ENCODE measurements around the gene NKG7. TPM values are rescaled to one million over a fixed set of nuclear protein-coding genes. Genes with fewer than 3 reads are reported as not detected.

NKG7 gene
- total RNA-seq, result not detected in 2 replicates

GRCh38 chr19:51372649-51373504 lies at the start of gene NKG7:
NKG7 (minus strand) TSS chr19:51372654; CDS start chr19:51372535, 119 bp downstream.

GRCh38 chr19:51417107-51417809 lies 44.8 kb upstream of the NKG7 start, which contains the start of gene SIGLEC10:
SIGLEC10 (minus strand) TSS chr19:51417642; CDS start chr19:51417581, 61 bp downstream.

GRCh38 chr19:51387924-51388389 lies 15.5 kb upstream of the NKG7 start, which contains the start of gene LIM2:
LIM2 (minus strand) TSS chr19:51387974; CDS start chr19:51387443, 531 bp downstream.

GRCh38 chr19:51368366-51369282 lies 3.8 kb downstream of the NKG7 start, which contains the start of gene CLDND2:
CLDND2 (minus strand) TSS chr19:51369003; CDS start chr19:51368577, 426 bp downstream.

GRCh38 chr19:51365965-51366388 lies 6.5 kb downstream of the NKG7 start, which contains the start of gene ETFB:
ETFB (minus strand) TSS chr19:51366388; CDS start chr19:51366326, 62 bp downstream.

GRCh38 chr19:51341976-51342580 lies 30.4 kb downstream of the NKG7 start, which contains the start of gene VSIG10L:
VSIG10L (minus strand) TSS chr19:51342139; CDS start chr19:51342124, 15 bp downstream.

Other genes with a start within 250 kb of the NKG7 start
- not detected in 2 replicates for gene SIGLEC9, start 247.7 kb downstream of the NKG7 start, total RNA-seq
- not detected in 2 replicates for gene SIGLEC7, start 230.4 kb downstream of the NKG7 start, total RNA-seq
- gene CD33, start 147.6 kb downstream of the NKG7 start, total RNA-seq, result not detected in 2 replicates
- gene SIGLECL1, start 121.6 kb downstream of the NKG7 start, total RNA-seq, result not detected in 2 replicates
- 0.09 and 0.58 TPM in 2 replicates for gene IGLON5, start 61.0 kb downstream of the NKG7 start, total RNA-seq
- gene VSIG10L, start 30.5 kb downstream of the NKG7 start, total RNA-seq, result 0.35 and 2.0 TPM in 2 replicates
- gene ETFB, start 6.3 kb downstream of the NKG7 start, total RNA-seq, result 109 and 114 TPM in 2 replicates
- not detected in 2 replicates for gene CLDND2, start 3.7 kb downstream of the NKG7 start, total RNA-seq
- not detected in 2 replicates for gene LIM2, start 15.3 kb upstream of the NKG7 start, total RNA-seq
- gene C19orf84, start 17.9 kb upstream of the NKG7 start, total RNA-seq, result not detected in 2 replicates
- not detected in 2 replicates for gene SIGLEC10, start 45.0 kb upstream of the NKG7 start, total RNA-seq
- gene SIGLEC8, start 85.8 kb upstream of the NKG7 start, total RNA-seq, result not detected in 2 replicates
- gene CEACAM18, start 105.9 kb upstream of the NKG7 start, total RNA-seq, result not detected in 2 replicates
- gene SIGLEC12, start 129.1 kb upstream of the NKG7 start, total RNA-seq, result not detected in 2 replicates
- gene SIGLEC6, start 159.0 kb upstream of the NKG7 start, total RNA-seq, result not detected in 2 replicates
- 2.6 and 3.3 TPM in 2 replicates for gene ZNF175, start 198.6 kb upstream of the NKG7 start, total RNA-seq

All from pericardium fibroblast (primary cell).